GM21367 (cell line): ENCODE measurements around the gene PRC1.
"Not testable (repeated sequence)": the region's sequence is repeated elsewhere in the genome, so short reads cannot be mapped to it uniquely, and the experiment has no call there.

Experiments
- ATAC-seq: cut with Tn5 transposase; IDR thresholded peaks from one replicate; pipeline ENCODE4 v1.9.1; 2021; ENCODE audit not compliant: unreplicated experiment

The PRC1 gene

DNA sequence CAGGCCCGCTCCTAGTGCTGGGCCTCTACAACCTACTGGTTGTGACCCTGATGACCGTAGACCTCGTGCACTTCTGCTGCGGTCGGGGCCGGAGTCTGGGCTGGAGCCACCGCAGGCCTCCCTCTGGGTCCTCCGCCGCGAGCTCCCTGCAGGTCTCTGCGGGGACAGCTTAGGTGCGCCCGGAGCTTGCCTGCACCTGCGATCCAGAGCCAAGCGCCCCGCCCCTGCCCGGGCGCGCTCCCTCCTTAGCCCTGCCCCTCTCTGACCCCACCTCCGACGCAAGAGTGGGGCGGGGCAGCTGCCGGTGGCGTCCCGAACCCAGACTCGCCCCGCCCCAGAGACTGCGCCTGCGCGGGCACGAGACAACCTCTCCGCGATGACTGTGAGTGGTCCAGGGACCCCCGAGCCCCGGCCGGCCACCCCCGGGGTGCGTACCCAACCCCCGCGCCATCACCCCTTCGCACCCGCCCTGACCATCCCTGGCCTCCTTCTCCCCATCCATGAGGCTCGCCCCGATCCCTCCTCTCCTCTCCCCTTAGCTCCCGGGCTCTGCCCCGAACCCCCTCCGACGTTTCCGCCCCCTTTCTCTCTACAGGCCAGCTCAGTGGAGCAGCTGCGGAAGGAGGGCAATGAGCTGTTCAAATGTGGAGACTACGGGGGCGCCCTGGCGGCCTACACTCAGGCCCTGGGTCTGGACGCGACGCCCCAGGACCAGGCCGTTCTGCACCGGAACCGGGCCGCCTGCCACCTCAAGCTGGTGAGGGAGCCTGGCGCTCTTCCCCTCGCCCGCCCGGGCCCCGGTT is 59.2 kb downstream of the PRC1 start, which contains the start of gene UNC45A:
TSS of gene UNC45A (plus strand) at position 337 of the 803 bp plus-strand sequence. CDS start at position 377, 40 bp downstream.
- ATAC-seq, result peak; percentile 54

DNA sequence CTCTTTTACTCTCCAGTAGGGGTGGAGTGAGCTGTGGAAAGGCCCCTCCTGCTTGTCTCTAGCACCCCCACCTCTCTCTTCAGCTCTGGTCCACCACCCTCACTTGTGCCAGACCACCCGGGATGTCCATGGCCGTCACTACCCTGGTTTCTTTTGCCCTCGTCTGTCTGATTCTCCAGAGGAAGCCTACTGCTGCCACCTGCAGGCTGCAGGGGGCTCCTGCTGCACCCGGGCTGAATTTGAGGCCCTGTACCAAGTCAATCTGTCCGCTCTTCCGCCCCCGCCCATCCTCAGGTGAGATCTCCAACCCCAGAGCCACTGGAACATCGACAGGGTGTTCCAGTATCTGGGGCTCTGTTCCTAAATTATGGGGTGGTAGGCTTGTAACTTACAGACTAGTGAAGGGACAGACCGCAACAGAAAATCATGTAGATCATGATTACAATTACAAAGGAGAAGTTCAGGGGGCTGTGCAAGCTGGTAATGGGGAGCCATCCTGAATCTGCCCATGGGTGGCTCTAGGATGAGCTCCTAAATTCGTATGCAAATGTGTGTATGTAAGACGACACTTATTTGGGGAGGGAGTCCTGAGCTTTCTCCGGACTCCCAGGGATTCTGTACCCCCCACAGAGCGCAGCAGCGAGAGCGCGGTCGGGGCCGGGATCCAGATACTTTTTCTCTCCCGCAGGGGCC is 59.9 kb downstream of the PRC1 start:
- ATAC-seq, result peak; percentile 27

- no peak for ATAC-seq
Measured at GRCh38 chr15:90933301-90933700, 61.0 kb downstream of the PRC1 start.

DNA sequence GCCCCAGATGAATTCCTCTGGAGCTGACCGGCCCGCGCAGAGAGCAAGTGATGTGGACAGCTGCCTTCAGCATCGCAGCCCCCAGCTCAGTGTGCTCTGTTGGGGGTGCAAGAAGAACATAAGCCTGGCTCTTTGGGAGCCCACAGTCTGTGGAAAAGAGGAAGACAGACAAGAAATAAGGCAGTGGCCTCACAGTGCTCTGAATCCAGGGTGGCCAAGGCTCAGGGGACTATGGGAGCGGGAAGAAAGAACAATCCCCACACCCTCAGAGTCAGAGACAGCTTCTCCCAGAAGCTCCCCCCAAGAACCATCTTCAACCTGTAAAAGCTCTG is 61.7 kb downstream of the PRC1 start:
- ATAC-seq, result no peak

- peak; percentile 43 for ATAC-seq
Measured at GRCh38 chr15:90931828-90932659, 62.3 kb downstream of the PRC1 start, which contains the start of gene HDDC3. Gene HDDC3, minus strand, starts transcription at chr15:90932549. Its CDS starts 9 bp downstream, at chr15:90932540.

GRCh38 chr15:90931575-90931827 is 62.8 kb downstream of the PRC1 start:
- no peak for ATAC-seq

DNA sequence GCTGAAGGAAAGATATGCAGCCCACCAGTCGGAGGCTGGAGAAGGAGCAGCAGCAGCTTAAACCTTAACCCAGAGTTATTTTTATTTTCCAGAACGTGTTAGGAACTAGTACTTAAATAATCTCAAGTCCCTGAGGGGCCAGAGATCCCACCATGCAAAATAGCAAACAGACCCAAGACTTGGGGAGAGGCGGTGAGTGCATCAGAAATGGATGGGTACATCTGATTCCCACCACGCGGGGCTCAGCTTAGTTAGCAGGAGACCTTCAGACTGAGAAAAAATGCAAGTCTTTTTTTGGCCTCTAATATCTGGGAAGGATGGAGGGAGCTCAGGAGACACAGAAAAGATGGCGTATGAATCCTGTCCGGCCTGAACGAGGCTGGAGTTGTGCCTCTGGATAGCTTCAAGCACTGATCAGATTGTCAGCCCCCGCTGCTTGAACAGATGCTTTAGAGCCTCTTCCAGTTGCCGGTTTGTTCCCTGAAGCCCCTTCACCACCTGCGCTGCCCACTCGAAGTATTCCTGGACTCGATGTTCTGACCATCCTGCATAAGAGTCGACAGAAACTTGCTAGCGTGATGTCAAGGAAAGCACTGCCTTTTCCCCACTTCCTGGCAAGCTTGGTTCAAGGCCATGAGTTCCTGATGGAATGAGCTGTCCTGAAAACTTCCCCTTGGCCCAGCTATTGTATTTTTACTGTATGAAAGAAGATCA is 63.3 kb downstream of the PRC1 start:
- no peak for ATAC-seq

GRCh38 chr15:90929246-90930019 is 64.9 kb downstream of the PRC1 start:
- ATAC-seq, result no peak

DNA sequence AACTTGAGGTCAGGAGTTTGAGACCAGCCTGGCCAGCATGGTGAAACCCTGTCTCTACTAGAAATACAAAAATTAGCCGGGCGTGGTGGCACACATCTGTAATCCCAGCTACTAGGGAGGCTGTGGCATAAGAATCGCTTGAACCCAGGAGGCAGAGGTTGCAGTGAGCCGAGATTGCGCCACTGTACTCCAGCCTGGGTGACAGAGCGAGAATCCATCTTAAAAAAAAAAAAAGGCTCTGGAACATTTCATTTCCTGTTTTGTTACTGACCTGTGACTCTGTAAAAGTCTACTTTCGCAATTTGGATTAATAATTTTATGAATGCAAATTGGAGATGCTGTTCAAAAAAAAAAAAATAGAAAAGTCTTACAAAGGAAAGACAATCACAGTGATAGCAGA is 66.2 kb downstream of the PRC1 start:
- not testable (repeated sequence) for ATAC-seq

- not testable (repeated sequence) for ATAC-seq
Measured at GRCh38 chr15:90926766-90927165, 67.6 kb downstream of the PRC1 start.

DNA sequence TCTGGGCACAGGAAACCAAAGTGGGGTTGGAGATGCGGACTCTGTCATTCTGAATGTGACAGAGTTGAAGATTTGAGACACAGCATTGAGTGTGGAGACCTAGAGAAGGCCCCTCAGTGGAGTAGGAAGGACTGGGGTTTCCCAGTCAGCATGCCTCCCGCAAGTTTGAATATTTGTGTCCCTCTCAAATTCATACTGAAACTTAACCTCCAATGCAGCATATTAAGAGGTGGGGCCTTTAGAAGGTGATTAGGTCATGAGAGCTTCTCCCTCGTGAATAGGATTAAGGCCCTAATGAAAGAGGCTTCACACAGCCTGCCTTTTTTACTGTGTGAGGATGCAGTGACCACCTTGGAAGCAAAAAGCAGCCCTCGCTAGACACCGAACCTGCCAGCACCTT is 70.0 kb downstream of the PRC1 start:
- peak; percentile 62 for ATAC-seq

DNA sequence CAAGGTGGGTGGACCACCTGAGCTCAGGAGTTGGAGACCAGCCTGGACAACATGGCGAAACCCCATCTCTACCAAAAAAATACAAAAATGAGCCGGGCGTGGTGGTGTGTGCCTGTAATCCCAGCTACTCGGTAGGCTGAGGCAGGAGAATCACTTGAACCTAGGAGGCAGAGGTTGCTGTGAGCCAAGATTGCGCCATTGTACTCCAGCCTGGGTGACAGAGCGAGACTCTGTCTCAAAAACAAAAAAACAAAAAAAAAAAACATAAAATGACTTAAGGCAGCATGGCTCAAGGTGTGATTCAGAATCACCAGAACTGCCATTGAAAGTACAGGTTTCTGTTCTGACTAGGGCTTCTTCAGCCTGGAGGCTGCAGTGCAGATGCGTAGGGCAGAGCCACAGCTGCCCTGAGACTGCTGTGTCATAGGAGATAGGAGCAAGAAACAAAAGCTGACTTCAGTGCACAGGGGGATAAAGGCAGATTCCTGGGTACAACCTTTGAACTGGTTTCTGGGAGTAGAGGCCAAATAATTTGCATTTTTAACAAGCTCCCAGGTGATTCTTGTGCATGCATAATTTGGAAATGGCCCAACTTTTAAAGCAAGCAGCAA is 71.5 kb downstream of the PRC1 start:
- ATAC-seq, result peak; percentile 89

- ATAC-seq, result no peak
Measured at GRCh38 chr15:90921887-90922286, 72.4 kb downstream of the PRC1 start.

- no peak for ATAC-seq
Measured at GRCh38 chr15:90918835-90919234, 75.5 kb downstream of the PRC1 start.

DNA sequence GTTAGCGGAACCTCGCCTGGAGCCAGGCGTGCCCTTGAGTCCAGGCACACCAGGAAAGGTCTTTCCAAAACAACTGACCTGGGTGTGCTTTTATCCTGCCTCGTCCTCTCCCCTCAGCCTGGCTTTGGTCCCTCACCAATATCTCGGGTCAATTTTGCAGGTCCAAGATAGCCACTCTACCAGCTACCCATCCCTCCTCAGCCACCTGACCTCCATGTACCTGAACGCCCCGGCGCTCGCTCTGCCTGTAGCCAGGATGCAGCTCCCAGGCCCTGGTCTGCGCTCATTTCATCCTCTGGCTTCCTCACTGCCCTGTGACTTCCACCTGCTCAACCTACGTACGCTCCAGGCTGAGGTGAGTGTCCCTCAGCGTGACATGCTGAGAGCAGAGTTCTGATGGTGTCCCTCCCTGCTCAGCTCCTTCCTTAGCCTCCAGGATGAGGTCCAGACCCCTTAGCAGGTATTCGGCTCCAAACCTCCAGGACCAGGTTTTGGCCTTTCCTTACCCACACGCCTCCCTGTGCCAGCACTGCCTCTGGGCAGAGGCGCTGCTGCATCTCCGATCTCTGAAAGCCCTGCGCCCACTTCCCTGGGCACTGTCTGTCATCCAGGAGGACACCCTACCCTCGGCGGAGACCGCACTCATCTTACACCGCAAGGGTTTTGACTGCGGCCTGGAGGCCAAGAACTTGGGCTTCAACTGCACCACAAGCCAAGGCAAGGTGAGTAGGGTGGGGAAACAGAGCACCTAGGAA is 76.1 kb downstream of the PRC1 start:
- no peak for ATAC-seq

DNA sequence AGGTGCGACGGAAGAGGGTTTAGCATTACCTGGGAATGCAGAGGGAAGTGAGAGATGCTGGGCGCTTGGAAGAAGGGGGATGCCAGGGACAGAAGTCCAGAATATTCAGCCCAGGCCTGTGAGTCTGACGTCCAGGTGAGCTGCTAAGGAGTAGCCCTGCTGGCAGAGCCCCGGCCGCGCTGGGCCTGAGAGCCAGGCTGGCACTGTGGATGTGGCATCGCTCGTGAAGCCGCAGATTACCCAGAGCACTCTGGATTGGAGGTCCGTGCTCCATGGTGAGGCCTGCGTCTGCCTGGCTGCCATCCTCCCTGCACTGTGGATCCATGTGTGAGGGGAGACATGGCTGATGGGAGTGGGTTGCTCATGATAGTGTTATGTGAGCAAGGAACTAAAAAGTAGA is 76.8 kb downstream of the PRC1 start:
- ATAC-seq, result no peak

DNA sequence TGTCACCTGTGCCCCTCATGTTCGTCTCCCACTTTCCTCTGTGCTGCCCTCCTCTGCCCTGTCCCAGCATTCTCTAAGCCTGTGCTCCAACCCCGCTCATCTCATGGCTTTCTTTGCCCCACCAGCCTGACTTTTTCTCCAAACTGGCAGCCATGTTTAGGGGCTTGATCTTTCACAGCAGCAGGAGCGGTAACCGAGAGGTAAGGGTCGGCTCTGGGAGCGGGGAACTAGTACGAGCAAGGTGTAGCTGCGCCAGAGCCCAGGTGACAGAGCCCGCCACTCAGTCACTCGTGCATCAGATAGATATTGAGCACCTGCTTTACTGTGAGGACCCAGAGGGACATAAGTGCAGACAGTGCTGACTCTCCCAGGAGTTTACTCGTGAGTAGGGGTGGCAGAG is 77.9 kb downstream of the PRC1 start:
- no peak for ATAC-seq
